DOHH2 (cell line): ENCODE results near the gene TOR2A.

Experiments
- EZH2phosphoT487 ChIP-seq: fragments of 200-600 bp; sonication (generic); IDR thresholded peaks from 2 replicates; pipeline ENCODE4 v1.6.1; 2017; ENCODE audit warnings: borderline replicate concordance, mild to moderate bottlenecking, antibody characterized with exemption, low read length, moderate library complexity, mixed read lengths
- TF ChIP-seq, protein P1 (sequence below): fragments of 200-600 bp; sonication (generic); IDR thresholded peaks from one replicate; pipeline ENCODE4 v1.5.1; 2014; ENCODE audit warnings: antibody characterized with exemption, mild to moderate bottlenecking, low read depth, low read length; ENCODE audit not compliant: poor library complexity, severe bottlenecking

GRCh38 chr9:127712371-127712770, 22.7 kb downstream of the TOR2A start:
- TF ChIP-seq, protein P1, sequence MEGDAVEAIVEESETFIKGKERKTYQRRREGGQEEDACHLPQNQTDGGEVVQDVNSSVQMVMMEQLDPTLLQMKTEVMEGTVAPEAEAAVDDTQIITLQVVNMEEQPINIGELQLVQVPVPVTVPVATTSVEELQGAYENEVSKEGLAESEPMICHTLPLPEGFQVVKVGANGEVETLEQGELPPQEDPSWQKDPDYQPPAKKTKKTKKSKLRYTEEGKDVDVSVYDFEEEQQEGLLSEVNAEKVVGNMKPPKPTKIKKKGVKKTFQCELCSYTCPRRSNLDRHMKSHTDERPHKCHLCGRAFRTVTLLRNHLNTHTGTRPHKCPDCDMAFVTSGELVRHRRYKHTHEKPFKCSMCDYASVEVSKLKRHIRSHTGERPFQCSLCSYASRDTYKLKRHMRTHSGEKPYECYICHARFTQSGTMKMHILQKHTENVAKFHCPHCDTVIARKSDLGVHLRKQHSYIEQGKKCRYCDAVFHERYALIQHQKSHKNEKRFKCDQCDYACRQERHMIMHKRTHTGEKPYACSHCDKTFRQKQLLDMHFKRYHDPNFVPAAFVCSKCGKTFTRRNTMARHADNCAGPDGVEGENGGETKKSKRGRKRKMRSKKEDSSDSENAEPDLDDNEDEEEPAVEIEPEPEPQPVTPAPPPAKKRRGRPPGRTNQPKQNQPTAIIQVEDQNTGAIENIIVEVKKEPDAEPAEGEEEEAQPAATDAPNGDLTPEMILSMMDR, result no peak
- TF ChIP-seq EZH2phosphoT487, result no peak
